Activated CD8-positive, alpha-beta T cell treated with anti-CD3 and anti-CD28 coated beads for 36 hours (primary cell): ENCODE results near the gene EHD4. TPM values are rescaled to one million over a fixed set of nuclear protein-coding genes. Genes with fewer than 3 reads are reported as not detected.
A peak's percentile ranks its signal among the peaks of the same experiment; 100 is the strongest.

ENCODE experiments used
- ATAC-seq: fragments of 200-7000 bp; cut with Tn5 transposase; one replicate; pipeline ENCODE4 v1.10.0; 2021; ENCODE audit warnings: mild to moderate bottlenecking, moderate library complexity
- CTCF ChIA-PET: fragments of 350-600 bp; sonication (Branson Sonifier 250); formaldehyde crosslinking; loops from one replicate; lab custom pipeline; 2021; ENCODE audit warnings: antibody characterized with exemption; lab: Charles Lee
- POLR2A ChIA-PET: fragments of 350-600 bp; sonication (Branson Sonifier 250); formaldehyde crosslinking; loops from one replicate; lab custom pipeline; 2021; ENCODE audit warnings: antibody characterized with exemption; lab: Charles Lee
- DNase-seq: peaks from one replicate; pipeline ENCODE4 v3.0.0-alpha.2; 2020
- H3K27ac Mint-ChIP-seq: one replicate; pipeline ENCODE4 v1.8.0; 2021; ENCODE audit warnings: mild to moderate bottlenecking, mixed read lengths
- H3K27me3 Mint-ChIP-seq: one replicate; pipeline ENCODE4 v1.8.0; 2021; ENCODE audit warnings: mixed read lengths
- H3K36me3 Mint-ChIP-seq: one replicate; pipeline ENCODE4 v1.8.0; 2021; ENCODE audit warnings: low read depth, mixed read lengths
- H3K4me1 Mint-ChIP-seq: one replicate; pipeline ENCODE4 v1.8.0; 2021; ENCODE audit warnings: low read depth, mixed read lengths
- H3K4me3 Mint-ChIP-seq: one replicate; pipeline ENCODE4 v1.8.0; 2021; ENCODE audit warnings: mild to moderate bottlenecking, moderate library complexity, mixed read lengths
- H3K9me3 Mint-ChIP-seq: one replicate; pipeline ENCODE4 v1.8.0; 2021; ENCODE audit warnings: mixed read lengths
- CTCF ChIP-seq: fragments of 200-600 bp; IDR thresholded peaks from one replicate; pipeline ENCODE4 v1.8.0; 2022; ENCODE audit warnings: antibody characterized with exemption, mild to moderate bottlenecking
- intact Hi-C: fragments of 100-400 bp; cut with micrococcal nuclease; formaldehyde crosslinking; loops from one replicate; pipeline ENCODE4 v1.10.0; 2022
- total RNA-seq, 2 experiments: library from RNA; stranded (reverse); gene quantifications; one replicate each; pipeline ENCODE4 v1.2.3, GENCODE V29; 2021

EHD4 gene
- total RNA-seq, 2 experiments from 2014 or later, result 22.3 to 22.6 TPM

DNA sequence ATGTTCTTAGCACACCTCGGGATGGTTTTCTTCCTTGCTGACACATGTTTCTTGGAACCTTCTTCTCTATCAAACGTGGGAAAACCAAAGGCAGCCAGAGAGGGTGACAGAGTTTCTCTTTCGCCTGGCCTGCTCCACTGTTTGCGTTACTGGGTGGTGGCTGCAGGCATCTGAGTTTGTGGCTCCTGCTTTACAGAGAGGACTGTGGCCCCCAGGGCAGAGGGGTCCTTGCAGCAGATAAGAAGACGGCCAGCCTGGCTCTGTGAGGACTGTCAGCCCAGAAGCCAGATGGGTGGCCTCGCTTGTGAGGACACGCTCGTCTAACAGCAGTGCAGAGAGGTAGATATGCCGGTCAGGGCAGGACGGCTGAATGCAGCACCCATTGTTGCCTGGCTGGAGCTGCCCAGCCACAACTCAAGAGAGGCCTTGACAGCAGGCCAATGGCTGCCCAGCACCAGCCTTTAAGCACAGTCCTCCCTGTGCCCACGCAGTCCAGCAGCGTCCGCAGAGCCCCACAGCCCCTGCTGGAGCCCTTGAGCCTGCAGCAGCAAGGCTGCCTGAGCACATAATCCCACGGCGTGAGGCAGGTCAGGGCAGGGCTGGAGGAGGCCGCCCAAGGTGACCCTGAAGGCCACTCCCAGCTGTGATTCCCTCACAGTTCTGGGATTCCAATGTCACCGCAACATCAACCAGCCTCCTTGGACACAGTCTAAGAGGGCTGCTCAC, 63.5 kb downstream of the EHD4 start:
- POLR2A ChIA-PET, result interaction anchor here (1.0 kb wide), 1 partner anchor 92 kb away, joined by 3 read pairs; no protein-coding TSS in a partner anchor
- Mint-ChIP-seq H3K4me1 (peaks cover 7% of the 10 kb centered on the region), H3K27me3 (no peaks in the 10 kb centered on the region), H3K36me3 (peaks cover 19% of the 10 kb centered on the region), H3K9me3 (no peaks in the 10 kb centered on the region), H3K4me3 (no peak overlapping the region), H3K27ac (no peak overlapping the region)
- no peak for TF ChIP-seq CTCF
- intact Hi-C loops, result no loop called here
- ATAC-seq, result no peak
- no peak for DNase-seq
- CTCF ChIA-PET, result interaction anchor here (1.1 to 1.9 kb wide), 2 partner anchors 23 to 135 kb away, joined by 3 to 5 read pairs; partner anchors contain the start of gene MAPKBP1

DNA sequence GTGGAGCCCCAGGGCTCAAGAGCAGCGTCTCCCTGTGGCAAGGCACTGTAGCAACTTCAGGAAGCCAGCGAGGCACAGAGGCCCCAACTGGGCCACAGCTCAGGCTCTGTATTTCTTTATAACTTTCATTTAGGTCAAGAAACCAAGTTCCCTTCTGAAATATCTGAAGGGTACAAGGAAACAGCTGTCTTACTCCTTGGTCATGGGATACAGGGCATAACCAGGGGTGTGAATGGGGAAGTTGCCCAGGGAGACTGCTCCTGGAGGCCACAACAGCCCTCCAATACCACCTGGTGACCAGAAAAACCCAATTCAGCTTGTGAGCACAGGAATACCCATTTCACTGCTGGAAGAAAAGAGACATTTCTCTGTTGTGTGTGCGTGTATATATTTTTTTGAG, 65.2 kb downstream of the EHD4 start:
- ChIA-PET CTCF (interaction anchor here (1.2 to 5.9 kb wide), 2 partner anchors 82 to 134 kb away, joined by 3 to 70 read pairs; partner anchors contain the start of gene MAPKBP1), POLR2A (no interaction called here)
- no peak overlapping the region for H3K27ac Mint-ChIP-seq
- ATAC-seq (no peak), DNase-seq (no peak)
- peaks cover 7% of the 10 kb centered on the region for H3K4me1 Mint-ChIP-seq
- H3K36me3 Mint-ChIP-seq, result peaks cover 25% of the 10 kb centered on the region
- no peak overlapping the region for H3K4me3 Mint-ChIP-seq
- no peak for TF ChIP-seq CTCF
- intact Hi-C loops, result no loop called here
- H3K9me3 Mint-ChIP-seq, result no peaks in the 10 kb centered on the region
- no peaks in the 10 kb centered on the region for H3K27me3 Mint-ChIP-seq

GRCh38 chr15:41906608-41907007, 65.7 kb downstream of the EHD4 start:
- no peaks in the 10 kb centered on the region for H3K9me3 Mint-ChIP-seq
- DNase-seq (no peak), ATAC-seq (no peak)
- peaks cover 25% of the 10 kb centered on the region for H3K36me3 Mint-ChIP-seq
- intact Hi-C loops, result no loop called here
- no peak overlapping the region for H3K4me3 Mint-ChIP-seq
- H3K27ac Mint-ChIP-seq, result no peak overlapping the region
- ChIA-PET CTCF (interaction anchor here (1.2 to 5.9 kb wide), 3 partner anchors 12 to 134 kb away, joined by 3 to 70 read pairs (median 3); partner anchors contain the start of gene MAPKBP1), POLR2A (no interaction called here)
- H3K27me3 Mint-ChIP-seq, result no peaks in the 10 kb centered on the region
- no peak for TF ChIP-seq CTCF
- peaks cover 7% of the 10 kb centered on the region for H3K4me1 Mint-ChIP-seq

DNA sequence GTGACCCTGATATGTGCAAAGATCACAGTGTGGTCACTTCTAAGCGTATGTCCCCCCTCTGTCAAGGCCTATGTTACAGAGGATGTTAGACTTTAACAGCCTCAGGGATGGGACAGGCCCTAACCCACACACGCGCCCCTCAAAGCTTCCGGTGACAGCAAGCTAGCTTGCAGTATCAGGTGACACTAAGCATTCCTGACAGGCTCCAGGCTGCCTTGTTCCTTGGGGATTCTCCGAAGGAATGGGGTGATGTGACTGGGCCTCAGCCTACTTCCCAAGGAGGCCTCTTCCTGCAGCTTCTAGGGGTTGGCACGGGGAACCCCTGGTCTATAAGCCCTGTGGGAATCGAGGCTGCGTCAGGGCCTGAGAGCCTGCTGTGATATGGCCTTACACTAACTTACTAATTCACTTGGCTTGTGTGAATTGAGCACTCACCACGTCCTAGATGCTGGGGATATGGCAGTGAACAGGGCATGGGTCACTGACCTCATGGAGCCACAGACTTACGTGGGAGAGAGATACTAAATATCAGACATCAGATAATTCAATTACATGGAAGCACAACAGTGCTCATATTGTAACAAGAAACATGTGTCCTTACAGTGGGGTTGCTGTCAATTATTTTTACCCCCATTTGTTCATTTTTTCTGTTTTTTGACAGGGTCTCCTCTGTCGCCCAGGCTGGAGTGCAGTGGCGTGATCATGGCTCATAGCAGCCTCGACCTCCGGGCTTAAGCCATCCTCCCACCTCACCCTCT, 67.1 kb downstream of the EHD4 start:
- no peak overlapping the region for H3K27ac Mint-ChIP-seq
- no peak overlapping the region for H3K4me3 Mint-ChIP-seq
- ATAC-seq, result peak; percentile 16
- H3K36me3 Mint-ChIP-seq, result peaks cover 26% of the 10 kb centered on the region
- ChIA-PET CTCF (interaction anchor here (0.6 to 5.9 kb wide), 42 partner anchors 10 to 439 kb away, joined by 3 to 70 read pairs (median 4); partner anchors contain the start of genes EHD4, MAPKBP1 and SPTBN5), POLR2A (interaction anchor here (1.4 kb wide), 1 partner anchor 12 kb away, joined by 4 read pairs; no protein-coding TSS in a partner anchor)
- TF ChIP-seq CTCF, result no peak
- DNase-seq, result no peak
- intact Hi-C loops, result loop anchor here (2.0 kb wide), 1 partner anchor 132 kb away; no protein-coding TSS in a partner anchor
- no peaks in the 10 kb centered on the region for H3K9me3 Mint-ChIP-seq
- H3K4me1 Mint-ChIP-seq, result peaks cover 7% of the 10 kb centered on the region
- no peaks in the 10 kb centered on the region for H3K27me3 Mint-ChIP-seq
